Stimulated activated CD4-positive, alpha-beta T cell treated with anti-CD3 and anti-CD28 coated beads, Interleukin-1b, Interleukin-23, amount 100 ng/mL, for 24 hours (primary cell): ENCODE results near the gene CAMK2G.

Experiments
- DNase-seq, 4 experiments: peaks; one replicate each; pipeline ENCODE4 v3.0.0-alpha.2; 2020; ENCODE audit warnings: low read depth in 4 of 4, low spot score in 1 of 4

The CAMK2G gene

DNA sequence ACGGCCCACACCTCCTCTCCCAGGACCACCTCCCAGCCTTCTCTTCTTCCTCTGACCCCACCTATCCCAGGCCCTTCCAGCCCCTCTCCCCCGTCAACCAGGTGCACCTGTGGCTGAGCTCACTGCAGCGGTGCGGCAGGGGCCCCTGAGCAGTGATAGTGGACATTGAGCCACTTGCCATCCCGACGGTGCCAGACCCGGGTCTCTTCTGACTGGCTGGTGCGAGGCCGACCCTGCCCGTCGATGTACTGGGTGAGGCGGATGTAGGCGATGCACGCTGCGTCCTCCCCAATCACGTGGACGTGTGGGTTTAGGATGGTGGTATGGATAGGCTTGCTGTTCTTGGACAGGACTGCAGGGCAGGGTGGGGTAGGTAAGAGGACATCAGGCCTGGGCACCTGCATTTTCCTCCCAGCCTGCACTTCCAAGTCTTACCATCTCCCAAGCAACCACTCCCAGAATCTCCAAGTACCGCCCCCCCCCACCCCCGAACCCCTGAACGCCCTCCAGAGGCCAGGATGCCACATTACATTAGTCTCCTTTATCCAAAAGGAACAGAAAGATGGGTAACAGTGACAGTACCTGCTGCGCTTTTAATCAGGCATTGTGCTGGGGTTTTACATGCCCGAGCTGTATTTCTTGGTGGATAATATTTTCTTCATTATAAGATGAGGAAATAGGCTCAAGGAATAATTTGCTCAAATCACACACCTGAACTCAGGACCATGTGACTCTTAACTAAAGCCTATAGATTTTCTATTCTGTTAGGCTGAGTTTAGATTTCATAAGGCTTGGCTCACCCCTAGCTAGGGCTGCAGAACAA, 59.2 kb downstream of the CAMK2G start:
- DNase-seq: no peak

DNA sequence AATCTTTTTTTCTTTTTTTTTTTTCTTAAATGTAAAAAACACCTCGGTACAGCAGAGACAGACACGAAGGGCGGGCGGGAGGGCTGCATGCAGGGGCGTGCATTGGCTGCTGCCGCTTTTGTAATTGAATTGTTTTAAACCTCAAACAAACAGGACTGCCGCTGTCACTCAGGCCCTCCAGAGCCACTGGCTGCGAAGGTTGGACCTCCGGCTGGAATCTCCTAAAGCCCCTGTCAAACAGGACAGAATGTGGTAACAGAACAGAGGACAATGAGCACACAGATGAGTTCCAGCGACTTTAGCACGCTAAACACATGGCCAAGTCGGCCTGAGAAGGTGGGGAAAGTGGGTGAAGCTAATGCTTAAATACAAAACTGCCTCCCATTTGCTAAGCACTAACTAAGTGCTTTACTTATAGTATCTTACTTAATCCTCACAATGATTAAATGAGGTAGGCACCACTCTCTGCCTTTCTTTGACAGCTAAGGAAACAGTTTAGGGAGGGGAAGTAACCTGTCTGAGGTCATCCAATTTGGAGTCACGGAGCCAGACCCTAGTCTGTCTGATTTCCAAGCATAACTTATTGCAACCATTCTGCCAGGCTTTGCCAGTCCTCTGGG, 60.0 kb downstream of the CAMK2G start:
- no peak for DNase-seq

DNA sequence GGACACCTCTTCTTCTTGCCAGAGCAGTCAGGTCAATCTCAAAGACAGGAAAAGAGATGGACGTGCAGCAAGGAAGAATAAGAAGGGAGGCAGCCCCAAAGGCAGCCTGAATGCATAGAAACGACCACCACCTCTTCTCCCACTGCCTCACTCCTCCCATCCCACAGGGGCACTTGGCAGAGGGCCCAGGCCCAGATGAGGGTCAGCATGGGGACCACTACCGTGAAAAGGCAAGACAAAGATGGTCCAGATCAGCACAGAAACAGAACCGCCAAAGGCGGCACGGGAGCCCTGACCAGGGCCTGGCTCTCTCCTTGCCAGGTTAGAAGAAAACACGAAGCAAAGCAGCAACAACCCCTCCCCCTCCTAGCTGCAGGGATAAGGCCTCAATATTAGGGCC, 61.0 kb downstream of the CAMK2G start:
- DNase-seq: no peak

DNA sequence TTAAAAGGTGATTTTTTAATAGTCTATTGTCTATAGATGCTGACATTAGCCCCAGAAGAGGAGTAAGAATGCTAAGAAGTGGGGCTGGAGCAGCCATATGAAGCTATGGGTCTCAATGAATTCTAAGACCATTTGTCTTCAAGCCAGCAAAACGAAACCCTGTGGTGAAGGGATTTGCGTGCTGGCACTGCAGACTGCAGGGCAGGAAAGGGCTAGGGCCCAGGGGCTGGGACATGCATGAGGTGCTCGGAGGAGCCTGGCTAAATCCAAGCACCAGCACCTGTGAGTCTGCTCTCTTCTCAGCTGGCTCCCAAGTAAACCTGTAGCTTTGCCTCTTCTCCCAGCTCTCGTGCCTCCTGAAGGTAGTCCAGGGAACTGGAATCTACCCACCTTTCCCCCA, 61.7 kb downstream of the CAMK2G start:
- no peak for DNase-seq

DNA sequence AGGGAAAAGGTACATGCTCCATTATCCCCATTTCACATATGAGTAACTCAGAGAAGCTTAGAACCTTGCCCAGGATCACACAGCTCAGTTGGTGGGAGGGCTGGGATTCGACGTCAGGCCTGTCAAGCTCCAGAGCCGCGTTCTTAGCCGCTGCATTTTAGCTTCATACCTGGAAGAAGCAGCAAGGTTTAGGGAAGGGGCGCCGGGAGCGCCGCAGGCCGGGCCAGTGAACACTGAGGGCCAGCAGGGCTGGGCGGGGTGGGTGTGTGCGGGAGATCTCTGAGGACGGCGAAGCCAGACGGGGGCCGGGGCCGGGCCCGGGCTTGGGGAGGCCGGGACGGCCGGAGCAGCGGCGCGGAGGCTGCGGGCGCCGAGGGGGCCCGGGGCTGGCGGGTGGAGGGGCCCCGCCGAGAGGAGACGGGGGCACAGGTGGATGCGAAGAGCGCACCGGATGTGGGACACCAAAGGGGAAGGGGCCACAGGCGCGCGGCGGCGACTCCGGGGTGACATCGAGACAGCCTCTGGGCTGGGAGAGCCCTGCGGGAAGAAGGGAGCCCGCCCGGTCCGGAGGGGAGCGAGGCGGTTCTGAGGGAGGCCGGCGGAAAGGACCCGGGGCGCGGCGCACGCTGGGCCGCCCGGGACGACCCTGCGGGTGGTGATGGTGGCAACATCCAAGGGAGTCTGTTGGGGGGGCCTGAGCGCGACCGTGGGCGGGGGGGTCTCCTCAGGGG, 63.5 kb downstream of the CAMK2G start:
- DNase-seq: peak; percentile 13 to 41 (median 26)

DNA sequence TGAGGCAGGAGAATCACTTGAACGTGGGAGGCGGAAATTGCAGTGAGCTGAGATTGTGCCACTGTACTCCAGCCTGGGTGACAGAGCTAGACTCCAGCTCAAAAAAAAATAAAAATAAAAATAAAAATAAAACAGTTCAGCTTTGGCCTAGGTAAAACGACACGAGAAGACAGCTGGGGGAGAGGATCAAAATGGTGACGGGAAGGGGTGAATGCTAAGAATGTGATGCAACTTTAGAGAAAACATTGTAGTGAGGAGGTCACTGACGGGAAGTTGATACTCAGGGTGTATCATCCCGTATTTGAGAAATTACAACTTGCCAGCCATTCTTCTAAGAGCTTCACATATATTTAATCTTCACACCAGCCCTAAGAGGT, 64.0 kb downstream of the CAMK2G start:
- no peak for DNase-seq

DNA sequence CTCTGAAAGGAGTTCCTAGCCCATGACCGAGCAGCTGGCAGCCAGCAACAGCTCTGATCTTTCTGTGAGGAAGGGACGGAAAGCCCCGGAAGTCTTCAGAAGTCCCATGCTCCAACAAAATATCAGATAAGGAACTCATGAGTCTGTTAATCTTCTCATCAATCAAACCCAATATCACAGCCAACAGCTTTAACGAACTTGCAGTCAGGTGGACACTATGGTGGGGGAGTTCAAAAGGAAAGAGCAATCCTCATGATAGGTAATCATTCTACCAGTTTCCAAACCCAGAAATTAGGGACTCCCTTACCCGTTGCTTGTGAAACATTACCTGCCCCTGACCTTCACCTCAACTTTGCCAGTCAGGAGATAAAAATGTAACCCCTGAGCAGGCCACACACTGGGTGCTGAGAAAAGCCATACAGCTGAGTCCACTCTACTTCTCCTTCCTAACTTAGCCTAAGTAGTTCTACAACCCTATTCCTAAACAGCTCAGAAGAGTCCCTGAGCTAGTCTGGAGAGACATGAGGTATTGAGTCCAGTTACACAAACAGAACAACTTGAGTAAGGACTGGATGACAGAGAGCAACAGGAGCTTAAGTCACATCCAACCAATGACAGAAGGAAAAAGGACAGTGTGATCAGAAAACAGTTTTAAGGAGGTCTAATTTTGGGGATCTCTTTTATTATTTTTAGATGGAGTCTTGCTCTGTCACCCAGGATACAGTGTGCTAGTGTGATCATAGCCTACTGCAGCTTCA, 65.1 kb downstream of the CAMK2G start:
- no peak for DNase-seq

DNA sequence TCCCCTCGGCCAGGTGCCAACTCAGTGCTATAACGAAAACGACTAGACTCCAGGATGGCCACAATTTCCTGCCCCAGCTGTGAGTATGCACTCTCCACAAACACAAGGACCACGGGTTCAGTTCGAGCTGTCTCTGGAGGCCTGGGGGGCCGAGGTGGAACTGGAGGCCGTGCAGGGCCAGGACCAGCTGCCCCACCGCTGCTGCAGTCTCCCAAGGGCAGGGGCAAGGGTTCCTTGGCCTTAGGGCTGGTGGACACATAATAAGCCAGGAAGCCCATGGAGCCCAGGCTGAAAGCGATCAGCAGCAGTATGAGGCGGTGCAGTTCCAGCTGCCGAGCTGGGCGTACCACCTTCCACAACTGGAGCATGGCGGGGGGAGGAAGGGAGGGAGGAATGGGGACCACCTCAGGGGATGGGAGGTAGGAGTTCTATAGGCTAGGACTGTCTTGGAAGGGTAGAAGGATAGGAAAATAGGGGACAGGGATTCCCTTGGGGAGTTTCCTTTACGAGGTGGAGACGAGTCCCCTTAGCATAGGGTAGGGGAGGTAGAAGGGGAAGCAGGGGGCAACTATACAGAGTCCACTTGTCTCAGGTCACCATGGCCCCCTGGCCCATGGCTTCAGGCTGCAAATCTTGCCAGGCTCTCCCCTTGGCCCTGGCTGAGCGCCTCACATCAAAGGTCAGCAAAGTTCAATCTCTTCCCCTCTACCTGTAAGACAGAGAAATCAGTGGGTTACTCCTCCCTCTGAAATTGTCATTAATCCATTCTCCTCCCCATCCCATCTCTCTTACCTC, 66.1 kb downstream of the CAMK2G start:
- no peak for DNase-seq

DNA sequence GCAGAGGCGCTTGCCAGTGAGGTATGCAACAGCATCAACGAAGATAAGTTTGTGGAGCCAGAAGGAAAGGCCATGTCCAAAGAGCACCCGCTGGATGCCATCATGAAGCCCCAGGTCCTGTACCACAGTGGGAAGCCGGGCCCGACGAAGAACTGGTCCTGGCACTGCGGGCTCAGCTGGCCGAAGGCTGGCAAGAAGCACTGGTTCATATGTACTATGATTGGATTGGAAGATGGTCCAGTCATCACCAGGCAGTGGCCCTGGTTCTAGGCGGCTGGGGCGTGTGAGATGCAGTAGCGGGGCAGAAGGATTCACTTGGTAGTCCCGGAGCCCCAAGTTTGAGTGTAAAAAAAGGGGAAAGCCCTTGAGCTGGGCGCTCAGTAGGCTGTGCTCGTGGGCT, 66.9 kb downstream of the CAMK2G start:
- no peak for DNase-seq

DNA sequence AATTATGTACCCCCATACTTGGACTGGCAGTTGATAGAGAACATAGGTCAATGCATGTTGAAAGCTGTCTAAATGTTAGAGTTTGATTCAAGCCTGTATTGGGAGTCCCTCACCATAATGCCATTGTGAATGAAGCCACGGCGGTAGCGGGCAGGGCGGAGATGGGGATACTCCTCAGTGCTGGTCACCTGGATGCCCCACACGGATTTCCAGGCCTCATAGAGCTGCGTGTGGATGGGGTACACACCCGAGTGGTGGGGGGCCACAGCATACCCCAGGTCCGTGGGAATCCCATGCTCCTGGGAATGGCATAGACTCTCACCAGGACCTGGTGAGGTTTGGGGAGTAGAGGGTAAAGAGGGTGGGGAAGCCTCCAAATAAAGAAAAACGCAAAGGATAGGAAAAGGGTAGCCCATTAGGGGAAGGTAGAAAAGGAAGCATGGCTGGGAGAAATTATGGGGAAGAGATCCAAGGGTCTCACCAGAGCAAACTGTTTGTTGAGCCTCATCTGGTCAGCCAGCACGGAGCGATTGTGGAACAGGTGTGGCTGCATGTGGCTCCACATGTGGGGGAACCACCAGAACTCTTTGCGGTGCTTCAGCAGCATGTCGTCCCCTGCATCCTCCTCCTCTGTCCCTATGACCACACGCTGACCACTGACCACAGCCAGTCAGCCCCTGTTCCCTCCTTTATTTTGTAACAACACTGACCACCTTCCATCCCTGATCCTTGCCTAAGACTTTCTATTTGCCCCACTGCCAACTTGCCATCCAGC, 68.0 kb downstream of the CAMK2G start:
- no peak for DNase-seq

DNA sequence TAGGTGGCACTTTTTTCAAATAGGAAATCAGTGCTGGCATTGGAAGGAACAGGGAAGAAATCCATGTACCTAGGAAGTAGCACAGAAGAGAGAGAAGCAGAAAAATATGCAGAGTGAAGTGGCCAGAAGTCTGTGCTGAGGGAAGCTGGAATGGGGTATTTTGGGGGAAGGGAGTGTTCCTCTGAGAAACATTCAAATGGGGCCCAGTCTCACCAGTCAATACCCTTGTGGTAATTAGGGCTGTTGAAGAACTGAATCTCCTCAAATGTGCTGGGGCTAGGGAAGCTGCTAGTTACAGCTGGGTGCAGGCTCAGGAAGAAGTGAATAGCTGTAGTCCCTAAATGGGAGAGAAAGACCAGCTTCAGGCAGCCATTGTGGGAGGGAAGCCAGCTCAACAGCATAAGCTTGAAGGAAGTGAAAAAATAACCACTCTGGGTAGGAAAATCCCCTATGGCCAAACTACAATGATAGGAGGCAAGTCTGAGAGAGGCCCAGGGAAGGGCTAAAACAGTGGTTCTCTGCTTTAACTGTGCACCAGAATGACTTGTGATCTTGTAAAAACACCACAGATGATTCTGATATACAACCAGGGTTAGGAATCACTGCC, 70.6 kb downstream of the CAMK2G start:
- no peak for DNase-seq

DNA sequence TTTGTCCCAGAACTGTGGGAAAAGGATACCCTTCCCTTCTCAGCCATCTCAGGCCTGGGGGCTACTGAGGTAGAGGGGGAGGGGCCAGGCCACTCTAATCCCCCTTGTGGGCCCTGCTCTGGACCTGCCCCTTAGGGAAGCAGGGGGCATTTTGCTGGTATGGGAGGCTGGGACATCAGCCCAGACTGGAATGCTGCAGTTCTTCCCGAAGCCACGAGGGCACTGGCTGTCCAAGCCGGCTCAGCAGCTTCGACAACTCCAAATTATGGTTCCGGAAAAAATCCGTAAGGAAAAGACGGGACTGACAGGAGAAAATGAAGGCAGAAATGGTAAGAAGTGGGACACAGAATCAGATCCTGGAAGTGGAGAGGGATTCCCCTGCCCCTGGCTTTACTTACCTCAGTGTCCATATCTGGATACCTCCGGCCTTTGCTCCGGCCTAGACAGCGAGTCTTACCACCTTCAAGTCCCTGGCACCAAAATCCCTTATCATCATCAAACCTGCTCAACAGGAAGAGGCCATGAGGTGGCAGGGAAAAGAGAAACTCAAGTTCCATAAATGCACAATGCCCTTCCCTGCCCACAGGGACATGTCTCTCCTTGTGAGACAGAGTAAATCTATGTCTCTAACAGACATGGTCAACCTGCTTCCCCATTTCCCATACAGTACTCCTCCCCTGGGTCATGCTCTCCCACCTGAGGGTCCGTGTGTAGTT, 71.9 kb downstream of the CAMK2G start:
- no peak for DNase-seq

DNA sequence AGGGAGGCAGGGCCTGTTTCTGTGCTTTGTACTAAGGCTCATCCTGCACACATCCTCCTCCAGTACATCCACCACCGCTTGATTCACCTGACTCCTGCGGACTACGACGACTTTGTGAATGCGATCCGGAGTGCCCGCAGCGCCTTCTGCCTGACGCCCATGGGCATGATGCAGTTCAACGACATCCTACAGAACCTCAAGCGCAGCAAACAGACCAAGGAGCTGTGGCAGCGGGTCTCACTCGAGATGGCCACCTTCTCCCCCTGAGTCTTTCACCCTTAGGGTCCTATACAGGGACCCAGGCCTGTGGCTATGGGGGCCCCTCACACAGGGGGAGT, 73.1 kb downstream of the CAMK2G start:
- no peak for DNase-seq

DNA sequence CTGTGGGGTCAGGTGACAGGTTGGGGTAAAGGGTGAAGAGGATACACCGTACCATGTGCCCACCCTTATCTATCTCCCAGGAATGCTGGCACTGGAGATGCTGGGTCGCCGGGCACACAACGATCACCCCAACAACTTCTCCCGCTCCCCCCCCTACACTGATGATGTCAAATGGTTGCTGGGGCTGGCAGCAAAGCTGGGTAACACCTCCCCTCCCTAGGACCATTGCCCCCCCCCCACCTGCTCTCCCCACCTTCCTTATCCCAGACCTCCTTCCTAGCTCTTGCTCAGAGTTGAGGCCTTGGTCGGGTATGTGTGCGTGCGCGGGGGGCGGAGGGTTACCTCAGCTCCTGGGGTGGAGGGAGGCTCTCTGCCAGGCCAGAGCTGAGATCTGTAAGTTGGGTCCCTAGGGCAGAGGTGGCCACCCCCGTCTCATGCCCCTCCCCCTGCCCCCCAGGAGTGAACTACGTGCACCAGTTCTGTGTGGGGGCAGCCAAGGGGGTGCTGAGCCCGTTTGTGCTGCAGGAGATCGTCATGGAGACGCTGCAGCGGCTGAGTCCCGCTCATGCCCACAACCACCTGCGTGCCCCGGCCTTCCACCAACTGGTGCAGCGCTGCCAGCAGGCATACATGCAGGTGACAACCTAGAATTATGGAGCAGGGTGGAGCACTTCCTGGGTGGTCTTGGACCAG, 73.6 kb downstream of the CAMK2G start:
- no peak for DNase-seq

DNA sequence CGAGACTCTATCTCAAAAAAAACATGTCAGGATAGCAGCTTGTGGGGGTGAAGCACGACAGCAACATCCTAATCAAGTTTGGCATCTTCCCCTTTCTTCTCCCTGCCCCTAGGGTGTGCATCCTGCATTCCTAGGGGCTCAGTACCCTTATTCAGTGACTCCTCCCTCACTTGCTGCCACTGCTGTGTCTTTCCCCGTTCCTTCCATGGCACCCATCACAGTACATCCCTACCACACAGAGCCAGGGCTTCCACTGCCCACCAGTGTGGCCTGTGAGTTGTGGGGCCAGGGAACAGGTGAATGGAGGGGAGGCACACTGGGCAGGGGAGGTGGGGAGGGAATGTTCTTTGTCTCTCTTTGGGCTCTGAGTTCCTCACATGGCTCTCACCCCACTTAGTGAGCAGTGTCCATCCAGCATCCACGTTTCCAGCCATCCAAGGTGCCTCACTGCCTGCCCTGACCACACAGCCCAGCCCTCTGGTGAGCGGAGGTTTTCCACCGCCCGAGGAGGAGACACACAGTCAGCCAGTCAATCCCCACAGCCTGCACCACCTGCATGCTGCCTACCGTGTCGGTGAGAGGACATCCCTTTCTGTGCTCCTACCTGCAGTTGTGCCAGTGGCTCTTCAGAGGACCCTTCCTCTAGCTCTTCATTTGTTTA, 74.3 kb downstream of the CAMK2G start:
- no peak for DNase-seq

DNA sequence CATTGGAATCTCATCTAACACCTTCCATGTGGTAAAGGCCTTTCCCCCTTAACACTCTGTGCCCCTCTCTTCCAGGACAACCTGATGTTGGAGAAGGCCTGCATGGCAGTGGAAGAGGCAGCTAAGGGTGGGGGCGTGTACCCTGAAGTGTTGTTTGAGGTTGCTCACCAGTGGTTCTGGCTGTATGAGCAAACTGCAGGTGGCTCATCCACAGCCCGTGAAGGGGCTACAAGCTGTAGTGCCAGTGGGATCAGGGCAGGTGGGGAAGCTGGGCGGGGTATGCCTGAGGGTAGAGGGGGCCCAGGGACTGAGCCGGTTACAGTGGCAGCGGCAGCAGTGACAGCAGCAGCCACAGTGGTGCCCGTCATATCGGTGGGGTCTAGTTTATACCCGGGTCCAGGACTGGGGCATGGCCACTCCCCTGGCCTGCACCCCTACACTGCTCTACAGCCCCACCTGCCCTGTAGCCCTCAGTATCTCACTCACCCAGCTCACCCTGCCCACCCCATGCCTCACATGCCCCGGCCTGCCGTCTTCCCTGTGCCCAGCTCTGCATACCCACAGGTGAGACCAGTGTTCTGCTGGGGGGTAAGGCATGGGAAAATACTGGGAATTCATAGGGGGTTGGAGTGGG, 75.3 kb downstream of the CAMK2G start:
- no peak for DNase-seq

DNA sequence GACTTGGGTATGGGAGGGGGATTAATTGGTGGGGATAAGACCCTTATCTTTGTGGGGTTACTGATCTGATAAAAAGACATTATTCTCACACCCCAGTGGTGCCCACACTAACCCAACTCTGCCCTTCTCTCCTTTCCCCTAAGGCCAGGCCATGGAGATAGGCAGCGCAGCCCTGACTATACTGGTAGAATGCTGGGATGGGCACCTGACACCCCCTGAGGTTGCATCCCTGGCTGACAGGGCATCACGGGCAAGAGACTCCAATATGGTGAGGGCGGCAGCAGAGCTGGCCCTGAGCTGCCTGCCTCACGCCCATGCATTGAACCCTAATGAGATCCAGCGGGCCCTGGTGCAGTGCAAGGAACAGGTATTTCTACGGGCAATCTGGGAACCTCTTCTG, 76.3 kb downstream of the CAMK2G start:
- DNase-seq: no peak
